ENCODE data around the gene UBE2I. TPM values are rescaled to one million over a fixed set of nuclear protein-coding genes. Genes with fewer than 3 reads are reported as not detected.

Gene UBE2I
- total RNA-seq, 2 experiments from 2014 or later: 122 to 323 TPM

GRCh38 chr16:1262846-1263221, 46.6 kb upstream of the UBE2I start:
- ChIA-PET CTCF (ENCODE audit: unreplicated experiment) (no interaction called here), POLR2A (no interaction called here)
- no peaks in the 10 kb centered on the region for H3K9me2 ChIP-seq (ENCODE audit: insufficient read depth, low read length)
- H2AFZ ChIP-seq (ENCODE audit: low read length): no peak overlapping the region
- DNase-seq (ENCODE audit: low spot score): no peak
- no peak for TF ChIP-seq CTCF (conservative IDR thresholded peaks at IDR 0.05; ENCODE audit: low read length)
- TF ChIP-seq EZH2phosphoT487 (IDR thresholded peaks at IDR 0.05; ENCODE audit: borderline replicate concordance, low read depth, low read length): no peak
- no peak overlapping the region for H3K4me3 ChIP-seq (ENCODE audit: low read depth, low read length, poor library complexity, severe bottlenecking)
- no peak overlapping the region for H3K4me2 ChIP-seq (ENCODE audit: low read length)
- no peaks in the 10 kb centered on the region for H4K20me1 ChIP-seq (ENCODE audit: insufficient read depth, low read length)
- H3K9me3 ChIP-seq (ENCODE audit: low read length): no peaks in the 10 kb centered on the region
- no peak overlapping the region for H3K27ac ChIP-seq (ENCODE audit: low read depth, low read length, poor library complexity, severe bottlenecking)
- intact Hi-C loops (cut with micrococcal nuclease; ENCODE audit: unreplicated experiment): no loop called here
- no TSS peak for BruUV-seq (replicated peaks)
- no peaks in the 10 kb centered on the region for H3K4me1 ChIP-seq (ENCODE audit: insufficient read depth, low read length, poor library complexity, severe bottlenecking)
- H3K36me3 ChIP-seq (ENCODE audit: insufficient read depth, low read length): no peaks in the 10 kb centered on the region
- no peaks in the 10 kb centered on the region for H3K79me2 ChIP-seq (ENCODE audit: insufficient read depth, low read depth, low read length)

GRCh38 chr16:1263591-1264344, 45.7 kb upstream of the UBE2I start:
- TF ChIP-seq EZH2phosphoT487 (IDR thresholded peaks at IDR 0.05; ENCODE audit: borderline replicate concordance, low read depth, low read length): no peak
- TF ChIP-seq CTCF (conservative IDR thresholded peaks at IDR 0.05; ENCODE audit: low read length): no peak
- Histone ChIP-seq H3K36me3 (ENCODE audit: insufficient read depth, low read length) (no peaks in the 10 kb centered on the region), H4K20me1 (ENCODE audit: insufficient read depth, low read length) (no peaks in the 10 kb centered on the region), H3K4me1 (ENCODE audit: insufficient read depth, low read length, poor library complexity, severe bottlenecking) (no peaks in the 10 kb centered on the region), H3K79me2 (ENCODE audit: insufficient read depth, low read depth, low read length) (no peaks in the 10 kb centered on the region), H3K27ac (ENCODE audit: low read depth, low read length, poor library complexity, severe bottlenecking) (no peak overlapping the region), H3K4me2 (ENCODE audit: low read length) (no peak overlapping the region), H3K9me2 (ENCODE audit: insufficient read depth, low read length) (no peaks in the 10 kb centered on the region), H2AFZ (ENCODE audit: low read length) (no peak overlapping the region), H3K9me3 (ENCODE audit: low read length) (no peaks in the 10 kb centered on the region), H3K4me3 (ENCODE audit: low read depth, low read length, poor library complexity, severe bottlenecking) (no peak overlapping the region)
- DNase-seq (ENCODE audit: low spot score): no peak
- POLR2A ChIA-PET: no interaction called here
- intact Hi-C loops (cut with micrococcal nuclease; ENCODE audit: unreplicated experiment): no loop called here
- BruUV-seq (replicated peaks): no TSS peak
- CTCF ChIA-PET (ENCODE audit: unreplicated experiment): no interaction called here

GRCh38 chr16:1264345-1265089, 44.9 kb upstream of the UBE2I start:
- intact Hi-C loops (cut with micrococcal nuclease; ENCODE audit: unreplicated experiment): no loop called here
- DNase-seq (ENCODE audit: low spot score): no peak
- Histone ChIP-seq H3K4me3 (ENCODE audit: low read depth, low read length, poor library complexity, severe bottlenecking) (no peak overlapping the region), H3K36me3 (ENCODE audit: insufficient read depth, low read length) (no peaks in the 10 kb centered on the region), H4K20me1 (ENCODE audit: insufficient read depth, low read length) (no peaks in the 10 kb centered on the region), H3K4me2 (ENCODE audit: low read length) (no peak overlapping the region), H3K79me2 (ENCODE audit: insufficient read depth, low read depth, low read length) (no peaks in the 10 kb centered on the region), H3K27ac (ENCODE audit: low read depth, low read length, poor library complexity, severe bottlenecking) (no peak overlapping the region), H3K9me3 (ENCODE audit: low read length) (no peaks in the 10 kb centered on the region), H3K9me2 (ENCODE audit: insufficient read depth, low read length) (no peaks in the 10 kb centered on the region), H2AFZ (ENCODE audit: low read length) (no peak overlapping the region), H3K4me1 (ENCODE audit: insufficient read depth, low read length, poor library complexity, severe bottlenecking) (no peaks in the 10 kb centered on the region)
- POLR2A ChIA-PET: no interaction called here
- TF ChIP-seq CTCF (conservative IDR thresholded peaks at IDR 0.05; ENCODE audit: low read length) (no peak), EZH2phosphoT487 (IDR thresholded peaks at IDR 0.05; ENCODE audit: borderline replicate concordance, low read depth, low read length) (no peak)
- CTCF ChIA-PET (ENCODE audit: unreplicated experiment): no interaction called here
- BruUV-seq (replicated peaks): no TSS peak

All from OCI-LY7 (cell line).